Activated T-helper 17 cell treated with anti-CD3 and anti-CD28 coated beads, Interleukin-2, amount 50 U/mL, for 72 hours (primary cell): ENCODE results near the gene TAOK3. TPM values are rescaled to one million over a fixed set of nuclear protein-coding genes. Genes with fewer than 3 reads are reported as not detected.
A peak's percentile ranks its signal among the peaks of the same experiment; 100 is the strongest.
"Not testable (repeated sequence)": the region's sequence is repeated elsewhere in the genome, so short reads cannot be mapped to it uniquely, and the experiment has no call there.

Experiments
- ATAC-seq: fragments of 150-1000 bp; cut with Tn5 transposase; replicated peaks from 2 replicates; pipeline ENCODE4 v1.10.0; 2021; ENCODE audit warnings: mild to moderate bottlenecking, moderate library complexity
- H3K27ac Mint-ChIP-seq: one replicate; pipeline ENCODE4 v1.8.0; 2022; ENCODE audit warnings: mixed read lengths
- H3K27me3 Mint-ChIP-seq: one replicate; pipeline ENCODE4 v1.8.0; 2022; ENCODE audit warnings: mixed read lengths
- H3K36me3 Mint-ChIP-seq: one replicate; pipeline ENCODE4 v1.8.0; 2022; ENCODE audit warnings: low read depth, mild to moderate bottlenecking, mixed read lengths
- H3K4me1 Mint-ChIP-seq: one replicate; pipeline ENCODE4 v1.8.0; 2022; ENCODE audit warnings: mixed read lengths
- H3K4me3 Mint-ChIP-seq: one replicate; pipeline ENCODE4 v1.8.0; 2022; ENCODE audit warnings: mild to moderate bottlenecking, mixed read lengths
- H3K9me3 Mint-ChIP-seq: one replicate; pipeline ENCODE4 v1.8.0; 2022; ENCODE audit warnings: mixed read lengths
- total RNA-seq, 2 donors: library from RNA; stranded (reverse); gene quantifications; one replicate each; pipeline ENCODE4 v1.2.3, GENCODE V29; 2022

The TAOK3 gene
- total RNA-seq, 2 donors from 2014 or later: 56.2 to 62.3 TPM

- Mint-ChIP-seq H3K27me3 (no peaks in the 10 kb centered on the region), H3K27ac (peak overlapping the region; percentile 71), H3K4me3 (peak overlapping the region; percentile 29), H3K36me3 (no peaks in the 10 kb centered on the region), H3K9me3 (peaks cover 3% of the 10 kb centered on the region), H3K4me1 (peaks cover 11% of the 10 kb centered on the region)
- no peak for ATAC-seq
These were observed 98.6 kb downstream of the TAOK3 start for GRCh38 chr12:118274066-118274465.

GRCh38 chr12:118271770-118272417, 100.8 kb downstream of the TAOK3 start:
- H3K36me3 Mint-ChIP-seq: peaks cover 4% of the 10 kb centered on the region
- H3K27ac Mint-ChIP-seq: no peak overlapping the region
- H3K27me3 Mint-ChIP-seq: no peaks in the 10 kb centered on the region
- no peaks in the 10 kb centered on the region for H3K9me3 Mint-ChIP-seq
- ATAC-seq: no peak
- no peak overlapping the region for H3K4me3 Mint-ChIP-seq
- peaks cover 11% of the 10 kb centered on the region for H3K4me1 Mint-ChIP-seq

GRCh38 chr12:118271183-118271582, 101.5 kb downstream of the TAOK3 start:
- Mint-ChIP-seq H3K36me3 (peaks cover 11% of the 10 kb centered on the region), H3K4me1 (peaks cover 11% of the 10 kb centered on the region), H3K27me3 (no peaks in the 10 kb centered on the region), H3K4me3 (no peak overlapping the region), H3K27ac (no peak overlapping the region), H3K9me3 (no peaks in the 10 kb centered on the region)
- ATAC-seq: no peak

- H3K4me3 Mint-ChIP-seq: no peak overlapping the region
- peaks cover 4% of the 10 kb centered on the region for H3K4me1 Mint-ChIP-seq
- peaks cover 25% of the 10 kb centered on the region for H3K36me3 Mint-ChIP-seq
- H3K27ac Mint-ChIP-seq: peak overlapping the region; percentile 5
- H3K9me3 Mint-ChIP-seq: no peaks in the 10 kb centered on the region
- no peaks in the 10 kb centered on the region for H3K27me3 Mint-ChIP-seq
- no peak for ATAC-seq
These were observed 102.9 kb downstream of the TAOK3 start for GRCh38 chr12:118269806-118270205.

- Mint-ChIP-seq H3K36me3 (peaks cover 69% of the 10 kb centered on the region), H3K4me1 (peaks cover 7% of the 10 kb centered on the region), H3K27me3 (no peaks in the 10 kb centered on the region), H3K9me3 (no peaks in the 10 kb centered on the region), H3K27ac (no peak overlapping the region), H3K4me3 (no peak overlapping the region)
- no peak for ATAC-seq
These were observed 113.6 kb downstream of the TAOK3 start for GRCh38 chr12:118259079-118259478.

GRCh38 chr12:118256352-118256751, 116.4 kb downstream of the TAOK3 start:
- peaks cover 5% of the 10 kb centered on the region for H3K4me1 Mint-ChIP-seq
- H3K27ac Mint-ChIP-seq: no peak overlapping the region
- H3K27me3 Mint-ChIP-seq: no peaks in the 10 kb centered on the region
- no peak overlapping the region for H3K4me3 Mint-ChIP-seq
- peaks cover 64% of the 10 kb centered on the region for H3K36me3 Mint-ChIP-seq
- no peaks in the 10 kb centered on the region for H3K9me3 Mint-ChIP-seq
- ATAC-seq: no peak

DNA sequence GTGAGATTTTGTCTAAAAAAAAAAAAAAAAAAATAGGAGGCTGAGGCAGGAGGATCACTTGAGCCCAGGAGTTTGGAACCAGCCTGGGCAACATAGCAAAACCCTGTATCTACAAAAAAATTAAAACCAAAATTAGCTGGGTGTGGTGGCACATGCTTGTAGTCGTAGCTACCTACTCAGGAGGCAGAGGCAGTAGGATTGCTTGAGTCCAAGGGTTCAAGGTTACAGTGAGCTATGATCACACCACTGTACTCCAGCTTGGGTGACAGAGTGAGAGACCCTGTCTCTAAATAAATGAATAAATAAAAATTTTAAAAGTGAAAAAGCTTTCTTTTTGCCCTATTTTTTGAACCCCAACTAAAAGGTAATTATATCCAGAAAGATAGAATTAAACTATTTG, 123.2 kb downstream of the TAOK3 start:
- no peaks in the 10 kb centered on the region for H3K4me1 Mint-ChIP-seq
- H3K27ac Mint-ChIP-seq: no peak overlapping the region
- peaks cover 45% of the 10 kb centered on the region for H3K36me3 Mint-ChIP-seq
- no peaks in the 10 kb centered on the region for H3K9me3 Mint-ChIP-seq
- no peak for ATAC-seq
- H3K27me3 Mint-ChIP-seq: no peaks in the 10 kb centered on the region
- no peak overlapping the region for H3K4me3 Mint-ChIP-seq

GRCh38 chr12:118245886-118246285, 126.8 kb downstream of the TAOK3 start:
- not testable (repeated sequence) for ATAC-seq, H3K27me3 Mint-ChIP-seq, H3K9me3 Mint-ChIP-seq, H3K4me3 Mint-ChIP-seq, H3K27ac Mint-ChIP-seq, H3K4me1 Mint-ChIP-seq
- H3K36me3 Mint-ChIP-seq: peaks cover 43% of the 10 kb centered on the region

- Mint-ChIP-seq H3K9me3 (no peaks in the 10 kb centered on the region), H3K4me1 (no peaks in the 10 kb centered on the region), H3K27ac (peak overlapping the region; percentile 25), H3K27me3 (no peaks in the 10 kb centered on the region), H3K36me3 (peaks cover 75% of the 10 kb centered on the region), H3K4me3 (no peak overlapping the region)
- ATAC-seq: no peak
These were observed 133.8 kb downstream of the TAOK3 start for GRCh38 chr12:118238888-118239287.

DNA sequence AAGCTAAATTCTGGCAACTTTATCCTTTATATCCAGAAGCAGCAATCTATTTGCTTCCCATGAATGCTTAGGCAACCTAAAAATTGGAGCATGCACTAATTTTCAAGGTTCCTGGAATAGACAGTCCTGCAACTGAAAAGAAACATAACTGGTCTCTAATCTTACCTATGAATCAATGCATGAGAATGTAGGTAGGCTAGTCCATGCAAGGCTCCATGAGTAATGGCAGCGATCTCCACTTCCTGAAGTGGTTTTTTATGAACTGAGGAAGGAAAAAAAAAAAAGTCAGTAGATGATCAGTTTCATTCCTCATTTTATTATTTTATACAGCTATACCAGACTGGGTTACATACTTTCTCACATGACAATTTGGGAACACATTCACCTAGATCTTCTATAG, 134.8 kb downstream of the TAOK3 start:
- Mint-ChIP-seq H3K4me3 (no peak overlapping the region), H3K9me3 (no peaks in the 10 kb centered on the region), H3K4me1 (no peaks in the 10 kb centered on the region), H3K36me3 (peaks cover 72% of the 10 kb centered on the region), H3K27me3 (no peaks in the 10 kb centered on the region), H3K27ac (peak overlapping the region; percentile 25)
- no peak for ATAC-seq

- Mint-ChIP-seq H3K36me3 (peaks cover 76% of the 10 kb centered on the region), H3K27me3 (no peaks in the 10 kb centered on the region), H3K27ac (peak overlapping the region; percentile 23), H3K4me1 (no peaks in the 10 kb centered on the region), H3K9me3 (no peaks in the 10 kb centered on the region), H3K4me3 (no peak overlapping the region)
- no peak for ATAC-seq
These were observed 135.5 kb downstream of the TAOK3 start for GRCh38 chr12:118237052-118237665.

DNA sequence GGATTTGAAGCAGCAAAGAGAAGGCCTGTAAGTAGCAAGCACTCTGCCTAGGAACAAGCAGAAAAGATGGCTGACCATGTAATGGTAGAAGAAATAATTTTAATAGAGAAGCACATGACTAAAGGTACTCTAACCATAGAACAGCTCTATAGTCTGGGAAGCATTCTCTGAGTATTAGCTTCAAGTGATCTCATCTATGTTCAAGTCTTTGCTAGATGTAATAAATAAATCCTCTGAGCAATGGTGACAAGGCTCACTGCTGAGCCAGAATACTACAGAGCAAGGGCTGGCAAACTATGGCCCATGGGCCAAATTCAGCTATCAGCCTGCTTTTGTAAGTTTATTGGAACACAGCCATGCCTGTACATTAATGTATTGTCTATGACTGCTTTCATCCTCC, 152.0 kb downstream of the TAOK3 start:
- ATAC-seq: no peak
- no peak overlapping the region for H3K27ac Mint-ChIP-seq
- H3K36me3 Mint-ChIP-seq: peaks cover 45% of the 10 kb centered on the region
- H3K4me1 Mint-ChIP-seq: no peaks in the 10 kb centered on the region
- H3K27me3 Mint-ChIP-seq: no peaks in the 10 kb centered on the region
- H3K9me3 Mint-ChIP-seq: no peaks in the 10 kb centered on the region
- H3K4me3 Mint-ChIP-seq: no peak overlapping the region

- Mint-ChIP-seq H3K36me3 (peaks cover 40% of the 10 kb centered on the region), H3K27ac (no peak overlapping the region), H3K4me3 (no peak overlapping the region), H3K9me3 (no peaks in the 10 kb centered on the region), H3K27me3 (no peaks in the 10 kb centered on the region), H3K4me1 (no peaks in the 10 kb centered on the region)
- ATAC-seq: no peak
These were observed 152.9 kb downstream of the TAOK3 start for GRCh38 chr12:118219772-118220171.

- no peaks in the 10 kb centered on the region for H3K27me3 Mint-ChIP-seq
- ATAC-seq: no peak
- peaks cover 40% of the 10 kb centered on the region for H3K36me3 Mint-ChIP-seq
- H3K9me3 Mint-ChIP-seq: no peaks in the 10 kb centered on the region
- no peak overlapping the region for H3K4me3 Mint-ChIP-seq
- no peak overlapping the region for H3K27ac Mint-ChIP-seq
- no peaks in the 10 kb centered on the region for H3K4me1 Mint-ChIP-seq
These were observed 153.6 kb downstream of the TAOK3 start for GRCh38 chr12:118219106-118219505.

- H3K27ac Mint-ChIP-seq: no peak overlapping the region
- no peak overlapping the region for H3K4me3 Mint-ChIP-seq
- H3K4me1 Mint-ChIP-seq: no peaks in the 10 kb centered on the region
- no peak for ATAC-seq
- H3K36me3 Mint-ChIP-seq: peaks cover 75% of the 10 kb centered on the region
- H3K9me3 Mint-ChIP-seq: no peaks in the 10 kb centered on the region
- H3K27me3 Mint-ChIP-seq: no peaks in the 10 kb centered on the region
These were observed 159.3 kb downstream of the TAOK3 start for GRCh38 chr12:118213452-118213851.
